GM12865 (cell line): ENCODE measurements around the gene CYFIP1.

ENCODE experiments used
- DNase-seq: peaks from one replicate; pipeline ENCODE4 v3.0.0; 2010; ENCODE audit warnings: low read depth
- H3K4me3 ChIP-seq: 2 replicates; pipeline ENCODE4 v1.5.1; 2011; ENCODE audit warnings: mild to moderate bottlenecking, low read depth, low read length, control low read depth
- CTCF ChIP-seq: IDR thresholded peaks from 2 replicates; pipeline ENCODE4 v1.5.1; 2011; ENCODE audit warnings: low read length, control low read depth, low read depth, inconsistent platforms; ENCODE audit not compliant: insufficient read depth; ENCODE audit errors: missing control alignments

Gene CYFIP1

GRCh38 chr15:22918596-22919140 lies 61.5 kb downstream of the CYFIP1 start:
- DNase-seq = no peak
- H3K4me3 ChIP-seq = no peak overlapping the region
- no peak for TF ChIP-seq CTCF

GRCh38 chr15:22918056-22918455 lies 62.1 kb downstream of the CYFIP1 start:
- no peak for DNase-seq
- H3K4me3 ChIP-seq = no peak overlapping the region

GRCh38 chr15:22917556-22917955 lies 62.6 kb downstream of the CYFIP1 start:
- no peak overlapping the region for H3K4me3 ChIP-seq
- TF ChIP-seq CTCF = no peak
- DNase-seq = no peak

More at GRCh38 chr15:22918056-22918455, 62.1 kb downstream of the CYFIP1 start:
- no peak for TF ChIP-seq CTCF

- TF ChIP-seq CTCF = no peak
- DNase-seq = no peak
- H3K4me3 ChIP-seq = no peak overlapping the region
These were observed 63.4 kb downstream of the CYFIP1 start for GRCh38 chr15:22916606-22917350.

GRCh38 chr15:22915866-22916515 lies 64.2 kb downstream of the CYFIP1 start:
- no peak for TF ChIP-seq CTCF
- no peak for DNase-seq
- H3K4me3 ChIP-seq = no peak overlapping the region

- H3K4me3 ChIP-seq = no peak overlapping the region
- no peak for DNase-seq
- no peak for TF ChIP-seq CTCF
These were observed 66.4 kb downstream of the CYFIP1 start for GRCh38 chr15:22913646-22914380.
